ENCODE results near the gene TMEM219.
A peak's percentile ranks its signal among the peaks of the same experiment; 100 is the strongest.
"Not testable (repeated sequence)": the region's sequence is repeated elsewhere in the genome, so short reads cannot be mapped to it uniquely, and the experiment has no call there.

TMEM219 gene, protein sequence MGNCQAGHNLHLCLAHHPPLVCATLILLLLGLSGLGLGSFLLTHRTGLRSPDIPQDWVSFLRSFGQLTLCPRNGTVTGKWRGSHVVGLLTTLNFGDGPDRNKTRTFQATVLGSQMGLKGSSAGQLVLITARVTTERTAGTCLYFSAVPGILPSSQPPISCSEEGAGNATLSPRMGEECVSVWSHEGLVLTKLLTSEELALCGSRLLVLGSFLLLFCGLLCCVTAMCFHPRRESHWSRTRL

DNA sequence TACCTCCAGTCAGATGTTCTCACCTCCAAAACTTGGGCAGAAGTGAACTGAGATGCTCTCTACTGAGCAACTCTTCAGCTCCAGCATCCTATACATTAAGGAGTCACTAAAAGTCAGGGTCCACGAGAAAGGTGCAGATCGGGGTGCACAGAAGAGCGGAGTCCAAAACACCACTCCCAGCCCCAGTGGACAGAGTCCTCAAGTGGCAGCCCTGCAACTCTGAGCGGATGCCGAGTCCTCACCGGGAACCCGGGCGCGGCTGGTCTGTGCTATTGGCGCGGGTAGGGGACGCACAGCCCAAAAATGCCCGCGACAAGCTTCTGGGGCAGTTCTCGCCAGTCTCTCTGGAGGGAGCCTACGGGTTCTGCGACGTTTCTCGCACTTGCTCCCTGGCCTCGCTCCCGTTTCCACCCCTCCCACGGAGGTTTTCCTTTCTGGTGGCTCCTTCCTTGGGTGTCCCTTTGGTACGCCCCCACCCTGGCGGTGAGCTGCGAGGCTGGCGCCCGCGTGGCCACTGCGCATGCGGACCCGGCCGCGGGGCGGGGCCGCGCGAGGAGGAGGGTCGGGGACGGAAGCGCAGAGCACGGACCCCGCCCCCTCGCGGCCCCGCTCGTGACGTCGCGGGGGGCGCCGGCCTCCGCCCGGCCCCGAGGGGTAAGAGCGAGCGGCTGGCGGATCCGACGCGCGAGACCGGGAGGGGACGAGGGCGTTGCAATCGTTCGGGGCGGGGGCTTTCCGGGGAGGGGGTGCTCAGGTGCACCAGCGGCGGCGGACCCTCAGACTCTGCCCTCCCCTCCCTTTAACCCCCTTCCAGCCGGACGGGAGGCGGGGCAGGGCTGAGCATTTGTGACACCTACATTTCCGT, at the start of gene TMEM219:
TSS of gene TMEM219 (plus strand) at position 601 of the 865 bp plus-strand sequence. CDS start 1,065 bp downstream, outside the sequence.
- DNase-seq (ENCODE audit: low read depth): peak; percentile 91

- no peak for DNase-seq (ENCODE audit: low read depth)
Observed at GRCh38 chr16:29912087-29912486, 49.8 kb upstream of the TMEM219 start.

DNA sequence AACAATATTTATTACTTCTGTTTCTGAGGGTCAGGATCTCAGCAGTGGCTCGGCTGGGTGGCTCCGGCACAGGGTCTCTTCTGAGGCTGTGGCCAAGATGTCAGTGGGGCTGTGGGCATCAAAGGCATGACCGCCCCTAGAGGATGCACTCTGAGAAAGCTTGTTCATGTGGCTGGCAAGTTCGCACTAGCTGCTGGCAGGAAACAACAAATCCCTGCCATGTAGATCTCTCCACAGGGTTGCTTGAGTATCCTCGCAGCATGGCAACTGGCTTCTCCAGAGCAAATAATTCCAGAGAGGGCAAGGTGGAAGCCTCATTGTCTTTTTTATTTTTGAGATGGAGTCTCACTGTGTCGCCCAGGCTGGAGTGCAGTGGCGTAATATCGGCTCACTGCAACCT, 48.4 kb upstream of the TMEM219 start:
- DNase-seq (ENCODE audit: low read depth): no peak

GRCh38 chr16:29915590-29916247, 46.2 kb upstream of the TMEM219 start:
- no peak for DNase-seq (ENCODE audit: low read depth)

DNA sequence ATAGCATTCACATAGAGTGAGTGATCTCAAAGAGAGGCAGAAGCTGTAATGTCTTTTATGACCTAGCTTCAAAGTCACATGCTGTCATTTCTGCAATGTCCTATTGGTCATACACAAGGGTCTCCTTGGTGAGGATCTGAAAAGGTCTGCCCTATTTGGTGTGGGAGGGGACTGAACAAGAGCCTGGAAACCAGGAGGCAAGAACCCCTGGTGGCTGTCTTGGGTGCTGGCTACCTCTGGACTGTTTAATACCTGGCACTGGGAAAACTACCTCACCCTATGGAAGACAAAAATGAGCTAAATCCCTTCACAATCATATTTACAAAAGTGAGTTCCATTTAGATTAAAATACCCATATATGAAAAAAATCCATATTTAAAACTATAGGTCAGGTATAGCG, 44.9 kb upstream of the TMEM219 start:
- no peak for DNase-seq (ENCODE audit: low read depth)

GRCh38 chr16:29920288-29921033, 41.4 kb upstream of the TMEM219 start:
- no peak for DNase-seq (ENCODE audit: low read depth)

- no peak for DNase-seq (ENCODE audit: low read depth)
Observed at GRCh38 chr16:29921034-29921385, 40.9 kb upstream of the TMEM219 start.

GRCh38 chr16:29922326-29922725, 39.6 kb upstream of the TMEM219 start:
- no peak for DNase-seq (ENCODE audit: low read depth)

DNA sequence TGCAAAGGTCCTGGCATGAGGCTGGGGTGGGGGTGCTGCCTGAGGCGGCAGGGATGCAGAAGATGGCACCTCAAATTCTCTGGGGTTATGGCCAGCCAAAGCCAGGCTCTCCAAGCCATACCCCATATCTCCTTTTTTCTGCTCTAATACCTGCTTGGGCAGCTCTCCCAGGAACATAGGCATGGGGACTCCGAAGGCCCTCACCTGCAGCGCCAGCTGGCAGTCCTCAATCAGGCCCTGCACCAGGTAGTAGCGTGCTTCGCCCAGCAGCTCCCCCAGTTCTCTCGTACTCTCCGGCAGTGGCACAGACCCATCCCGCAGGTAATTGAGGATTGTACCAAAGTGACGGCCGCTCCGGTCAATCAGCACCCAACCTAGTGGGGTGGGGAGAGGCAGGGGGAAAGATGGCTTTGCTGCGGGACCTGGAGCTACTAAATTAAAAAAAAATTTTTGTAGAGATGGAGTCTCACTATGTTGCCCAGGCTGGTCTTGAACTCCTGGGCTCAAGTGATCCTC, 38.8 kb upstream of the TMEM219 start:
- no peak for DNase-seq (ENCODE audit: low read depth)

DNA sequence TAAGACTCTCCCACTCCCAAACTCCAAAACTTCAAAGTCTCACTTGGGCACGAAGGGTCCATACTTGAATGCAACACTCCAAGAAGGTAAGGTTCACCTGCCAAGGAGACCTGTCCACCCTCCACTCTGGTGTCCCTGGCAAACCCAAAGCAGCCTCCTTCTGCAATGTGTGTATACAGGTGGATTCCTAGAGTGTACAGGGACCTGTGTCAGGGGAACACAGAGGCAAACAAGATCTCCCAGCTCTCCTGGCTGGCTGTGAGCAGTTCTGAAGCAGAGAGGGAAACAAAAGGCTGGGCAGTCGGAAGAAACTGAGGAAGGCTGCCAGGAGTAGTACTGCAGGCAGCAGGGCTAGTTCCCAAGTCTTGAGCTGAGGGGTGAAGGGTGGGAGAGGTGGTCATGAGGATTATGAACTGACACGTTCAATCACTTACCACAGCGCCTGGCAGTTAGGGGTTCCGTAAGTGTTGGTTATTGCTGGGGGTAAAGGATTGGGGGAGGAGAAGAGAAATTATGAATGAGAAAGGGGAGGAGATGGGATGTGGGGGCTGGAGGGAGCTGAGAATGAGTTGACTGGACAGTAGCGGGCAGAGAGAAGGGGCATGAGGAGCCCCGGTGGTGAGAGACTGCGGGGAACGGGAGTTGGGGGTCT, 36.6 kb upstream of the TMEM219 start:
- no peak for DNase-seq (ENCODE audit: low read depth)

DNA sequence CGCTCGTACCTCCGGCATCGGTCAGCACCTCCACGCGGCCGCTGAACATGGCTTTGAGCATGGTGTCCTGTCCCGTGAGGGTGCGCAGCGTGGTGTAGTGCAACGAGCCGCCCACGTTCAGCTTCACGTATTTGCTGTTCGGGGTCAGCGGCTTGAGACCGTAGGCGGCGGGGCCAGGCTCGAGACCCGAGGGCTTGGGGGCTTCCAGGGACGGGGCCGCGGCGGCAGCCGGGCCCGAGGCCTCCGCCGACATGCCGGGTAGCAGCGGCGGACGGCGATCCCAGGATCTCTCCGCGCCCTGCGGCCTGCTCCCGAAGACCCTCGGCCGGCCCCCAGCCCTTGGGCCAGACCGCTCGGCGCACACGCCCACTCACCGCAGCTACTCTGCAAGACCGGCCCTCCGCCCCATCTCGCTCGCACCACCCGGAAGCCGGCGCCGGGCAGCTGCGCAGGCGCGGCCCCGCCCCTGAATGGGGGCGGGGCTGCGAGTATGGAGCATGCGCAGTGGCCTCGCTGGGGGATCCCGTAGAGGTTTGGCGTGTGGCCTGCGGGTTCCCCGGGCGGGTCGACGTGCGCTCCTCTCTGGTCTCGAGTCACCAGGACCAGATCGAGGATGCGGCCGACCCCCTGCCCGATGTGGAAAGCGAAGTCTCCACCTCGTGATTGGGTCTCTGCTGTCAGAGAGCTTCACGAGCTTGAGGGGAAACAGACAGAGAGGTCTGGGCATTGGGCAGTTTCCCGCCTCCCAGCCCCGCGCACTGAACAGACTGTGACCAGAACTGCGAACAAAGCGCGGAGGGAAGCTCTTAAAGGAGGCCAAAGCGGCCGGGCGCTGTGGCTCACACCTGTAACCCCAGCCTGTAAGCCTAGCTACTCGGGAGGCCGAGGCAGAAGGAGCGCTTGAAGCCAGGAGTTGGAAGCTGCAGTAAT, 35.8 kb upstream of the TMEM219 start, which contains the start of gene KCTD13:
TSS of gene KCTD13 (minus strand) at position 446 of the 930 bp plus-strand sequence. CDS start at position 253, 193 bp downstream.
- DNase-seq (ENCODE audit: low read depth): peak; percentile 85

GRCh38 chr16:29926711-29927052, 35.2 kb upstream of the TMEM219 start:
- DNase-seq (ENCODE audit: low read depth): no peak

DNA sequence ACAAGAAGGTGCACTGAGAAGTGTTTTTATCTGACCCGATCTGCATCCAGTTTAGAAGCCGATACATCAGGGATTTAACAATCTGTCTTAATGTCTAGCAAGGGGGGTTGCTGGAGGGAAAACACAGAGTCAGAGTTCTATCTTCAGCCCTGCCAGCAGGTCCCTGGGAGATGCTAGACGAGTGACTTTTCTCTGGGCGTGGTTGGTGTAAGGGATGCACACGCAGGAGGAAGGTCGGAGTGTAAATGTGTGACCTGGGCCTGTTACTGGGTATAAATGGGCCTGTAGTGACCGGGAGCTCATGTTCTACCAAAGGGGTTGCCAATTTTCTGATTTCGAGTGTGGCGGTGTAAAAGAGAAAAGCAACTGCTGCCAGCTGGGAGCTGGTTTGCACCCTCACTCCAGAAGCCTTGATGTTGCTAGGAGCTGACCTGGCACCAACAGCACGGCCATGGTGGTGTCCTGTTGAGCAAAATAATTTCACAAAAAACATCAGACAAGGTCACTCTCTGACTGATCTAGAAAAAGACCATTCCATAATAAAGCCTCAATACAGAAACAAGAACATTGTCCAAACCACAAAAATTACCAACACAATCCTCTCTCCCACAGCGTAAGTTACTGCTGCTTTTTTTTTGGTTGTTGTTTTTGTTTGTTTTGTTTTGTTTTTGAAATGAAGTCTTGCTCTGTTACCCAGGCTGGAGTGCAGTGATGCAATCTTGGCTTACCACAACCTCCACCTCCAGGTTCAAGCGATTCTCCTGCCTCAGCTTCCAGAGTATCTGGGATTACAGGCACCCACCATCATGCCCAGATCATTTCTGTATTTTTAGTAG, 34.6 kb upstream of the TMEM219 start:
- no peak for DNase-seq (ENCODE audit: low read depth)

DNA sequence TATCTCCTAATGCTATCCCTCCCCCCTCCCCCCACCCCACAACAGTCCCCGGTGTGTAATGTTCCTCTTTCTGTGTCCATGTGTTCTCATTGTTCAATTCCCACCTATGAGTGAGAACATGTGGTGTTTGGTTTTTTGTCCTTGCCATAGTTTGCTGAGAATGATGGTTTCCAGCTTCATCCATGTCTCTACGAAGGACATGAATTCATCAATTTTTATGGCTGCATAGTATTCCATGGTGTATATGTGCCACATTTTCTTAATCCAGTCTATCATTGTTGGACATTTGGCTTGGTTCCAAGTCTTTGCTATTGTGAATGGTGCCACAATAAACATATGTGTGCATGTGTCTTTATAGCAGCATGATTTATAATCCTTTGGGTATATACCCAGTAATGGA, 30.1 kb upstream of the TMEM219 start:
- DNase-seq (ENCODE audit: low read depth): not testable (repeated sequence)

GRCh38 chr16:29940656-29941055, 21.2 kb upstream of the TMEM219 start:
- no peak for DNase-seq (ENCODE audit: low read depth)

DNA sequence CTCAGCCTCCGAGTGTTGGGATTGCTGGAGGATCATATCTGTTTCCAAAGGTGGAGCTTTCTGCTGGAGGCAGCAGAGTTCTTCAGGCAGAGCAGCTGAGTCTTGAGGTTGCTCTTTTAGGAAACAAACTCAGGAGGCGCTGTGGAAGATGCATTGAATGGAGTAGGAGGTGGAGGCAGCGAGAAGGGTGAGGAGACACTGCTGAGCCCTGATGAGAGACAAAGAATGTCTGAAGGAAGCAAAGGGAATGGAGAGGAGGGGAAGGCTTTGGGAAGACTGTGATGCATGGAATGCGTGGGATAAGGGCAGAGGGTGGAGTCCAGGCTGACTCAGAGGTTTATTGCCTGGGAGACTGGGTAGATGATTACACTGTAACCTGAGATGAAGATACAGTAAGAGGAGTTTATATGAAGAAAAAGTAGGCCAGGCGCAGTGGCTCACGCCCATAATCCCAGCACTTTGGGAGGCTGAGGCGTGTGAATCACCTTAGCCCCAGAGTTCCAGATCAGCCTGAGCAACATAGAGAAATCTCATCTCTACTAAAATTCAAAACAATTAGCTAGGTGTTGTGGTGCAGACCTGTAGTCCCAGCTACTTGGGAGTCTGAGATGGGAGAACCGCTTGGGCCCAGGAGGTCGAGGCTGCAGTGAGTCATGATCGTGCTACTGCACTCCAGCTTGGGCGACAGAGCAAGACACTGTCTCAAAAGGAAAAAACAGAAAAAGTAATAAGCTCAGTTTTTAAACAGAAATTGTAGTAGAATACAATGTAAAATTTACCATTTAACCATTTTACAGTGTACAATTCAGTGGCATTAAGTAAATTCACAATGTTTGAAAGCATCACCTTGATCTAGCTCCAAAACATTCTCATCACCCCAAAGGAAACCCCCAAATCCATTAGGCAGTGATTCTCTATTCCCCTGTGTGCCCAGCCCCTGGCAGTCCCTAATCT, 17.8 kb upstream of the TMEM219 start:
- DNase-seq (ENCODE audit: low read depth): no peak

DNA sequence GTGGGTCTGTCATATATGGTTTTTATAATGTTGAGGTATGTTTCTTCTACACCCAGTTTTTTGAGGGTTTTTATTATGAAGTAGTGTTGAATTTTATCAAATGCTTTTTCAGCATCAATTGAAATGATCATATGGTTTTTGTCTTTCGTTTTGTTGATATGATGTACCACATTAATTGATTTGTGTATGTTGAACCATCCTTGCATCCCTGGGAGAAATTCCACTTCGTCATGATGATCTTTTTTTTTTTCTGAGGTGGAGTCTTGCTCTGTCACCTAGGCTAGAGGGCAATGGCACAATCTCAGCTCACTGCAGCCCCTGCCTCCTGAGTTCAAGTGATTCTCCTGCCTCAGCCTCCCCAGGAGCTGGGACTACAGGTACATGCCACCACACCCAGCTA, 14.0 kb upstream of the TMEM219 start:
- DNase-seq (ENCODE audit: low read depth): no peak

GRCh38 chr16:29950806-29951461, 10.9 kb upstream of the TMEM219 start:
- DNase-seq (ENCODE audit: low read depth): no peak

Data from activated T-helper 9 cell treated with anti-CD3 and anti-CD28 coated beads, Interleukin-2, amount 50 U/mL, for 16 hours (primary cell).